ENCODE measurements around the gene MRPL44.

MRPL44 gene

GRCh38 chr2:223970343-223971128, 13.3 kb downstream of the MRPL44 start:
- DNase-seq: peak; percentile 64 to 84 (median 74)
- Histone ChIP-seq H3K4me3 (ENCODE audit: control insufficient read depth in 1 of 7, extremely low read depth in 1 of 7, insufficient read depth in 4 of 7, low read depth in 2 of 7, low read length in 6 of 7) (no peak overlapping the region), H3K27me3 (replicated peaks in 2 of 5; ENCODE audit: control insufficient read depth in 4 of 5, insufficient read depth in 5 of 5, low read length in 4 of 5) (no peaks in the 10 kb centered on the region), H3K36me3 (ENCODE audit: control insufficient read depth in 4 of 4, insufficient read depth in 4 of 4, low read length in 3 of 4) (peaks cover 4 to 22% (median 7%) of the 10 kb centered on the region in 4 experiments), H3K9me3 (ENCODE audit: control extremely low read depth in 1 of 5, control insufficient read depth in 4 of 5, insufficient read depth in 2 of 5, low read depth in 1 of 5, low read length in 4 of 5) (no peaks in the 10 kb centered on the region), H3K4me1 (ENCODE audit: control extremely low read depth in 1 of 4, control insufficient read depth in 4 of 4, insufficient read depth in 4 of 4, low read length in 3 of 4) (no peaks in the 10 kb centered on the region), H3K27ac (ENCODE audit: insufficient read depth in 1 of 2, low read depth in 1 of 2, low read length in 2 of 2, poor library complexity in 1 of 2, severe bottlenecking in 2 of 2) (no peak overlapping the region)
- POLR2A ChIA-PET: interaction anchor here (1.3 kb wide), 1 partner anchor 314 kb away, joined by 3 read pairs; no protein-coding TSS in a partner anchor
- CTCF ChIA-PET: interaction anchor here (0.6 to 9.1 kb wide), 37 partner anchors 7 to 681 kb away, joined by 3 to 144 read pairs (median 4); partner anchors contain the start of gene MRPL44
- 82% methylated on average over 5 of the region's 8 CpGs for WGBS (ENCODE audit: insufficient coverage)

- CTCF ChIA-PET: interaction anchor here (0.7 to 9.1 kb wide), 11 partner anchors 9 to 471 kb away, joined by 3 to 144 read pairs (median 10); no protein-coding TSS in a partner anchor
- POLR2A ChIA-PET: interaction anchor here (1.3 kb wide), 1 partner anchor 313 kb away, joined by 3 read pairs; no protein-coding TSS in a partner anchor
- H3K27me3 ChIP-seq (replicated peaks in 2 of 5; ENCODE audit: control insufficient read depth in 4 of 5, insufficient read depth in 5 of 5, low read length in 4 of 5): no peaks in the 10 kb centered on the region
These were observed 14.5 kb downstream of the MRPL44 start for GRCh38 chr2:223971731-223972130.

GRCh38 chr2:223972656-223973102, 15.4 kb downstream of the MRPL44 start:
- H3K9me3 ChIP-seq (ENCODE audit: control extremely low read depth in 1 of 5, control insufficient read depth in 4 of 5, insufficient read depth in 2 of 5, low read depth in 1 of 5, low read length in 4 of 5): no peaks in the 10 kb centered on the region
- POLR2A ChIA-PET: no interaction called here
- H3K36me3 ChIP-seq (ENCODE audit: control insufficient read depth in 4 of 4, insufficient read depth in 4 of 4, low read length in 3 of 4): peaks cover 4 to 6% (median 5%) of the 10 kb centered on the region in 4 experiments
- 96% methylated on average over 3 of the region's 7 CpGs for WGBS (ENCODE audit: insufficient coverage)
- CTCF ChIA-PET: interaction anchor here (0.8 to 9.1 kb wide), 3 partner anchors 9 to 313 kb away, joined by 5 to 144 read pairs (median 7); no protein-coding TSS in a partner anchor
- no peaks in the 10 kb centered on the region for H3K4me1 ChIP-seq (ENCODE audit: control extremely low read depth in 1 of 4, control insufficient read depth in 4 of 4, insufficient read depth in 4 of 4, low read length in 3 of 4)
- H3K27me3 ChIP-seq (replicated peaks in 2 of 5; ENCODE audit: control insufficient read depth in 4 of 5, insufficient read depth in 5 of 5, low read length in 4 of 5): no peaks in the 10 kb centered on the region
- H3K27ac ChIP-seq (ENCODE audit: insufficient read depth in 1 of 2, low read depth in 1 of 2, low read length in 2 of 2, poor library complexity in 1 of 2, severe bottlenecking in 2 of 2): no peak overlapping the region
- H3K4me3 ChIP-seq (ENCODE audit: control insufficient read depth in 1 of 7, extremely low read depth in 1 of 7, insufficient read depth in 4 of 7, low read depth in 2 of 7, low read length in 6 of 7): no peak overlapping the region
- no peak for DNase-seq

More at GRCh38 chr2:223971731-223972130, 14.5 kb downstream of the MRPL44 start:
- no peaks in the 10 kb centered on the region for H3K9me3 ChIP-seq (ENCODE audit: control extremely low read depth in 1 of 5, control insufficient read depth in 4 of 5, insufficient read depth in 2 of 5, low read depth in 1 of 5, low read length in 4 of 5)
- no peak overlapping the region for H3K4me3 ChIP-seq (ENCODE audit: control insufficient read depth in 1 of 7, extremely low read depth in 1 of 7, insufficient read depth in 4 of 7, low read depth in 2 of 7, low read length in 6 of 7)
- no peak overlapping the region for H3K27ac ChIP-seq (ENCODE audit: insufficient read depth in 1 of 2, low read depth in 1 of 2, low read length in 2 of 2, poor library complexity in 1 of 2, severe bottlenecking in 2 of 2)
- peaks cover 4 to 16% (median 7%) of the 10 kb centered on the region in 4 experiments for H3K36me3 ChIP-seq (ENCODE audit: control insufficient read depth in 4 of 4, insufficient read depth in 4 of 4, low read length in 3 of 4)
- no peak for DNase-seq
- H3K4me1 ChIP-seq (ENCODE audit: control extremely low read depth in 1 of 4, control insufficient read depth in 4 of 4, insufficient read depth in 4 of 4, low read length in 3 of 4): no peaks in the 10 kb centered on the region
- WGBS (ENCODE audit: insufficient coverage): no CpG with 5 or more reads among the region's 5 CpGs

- POLR2A ChIA-PET: no interaction called here
- no peak for DNase-seq
- Histone ChIP-seq H3K27me3 (replicated peaks in 2 of 5; ENCODE audit: control insufficient read depth in 4 of 5, insufficient read depth in 5 of 5, low read length in 4 of 5) (no peaks in the 10 kb centered on the region), H3K4me1 (ENCODE audit: control extremely low read depth in 1 of 4, control insufficient read depth in 4 of 4, insufficient read depth in 4 of 4, low read length in 3 of 4) (no peaks in the 10 kb centered on the region), H3K36me3 (ENCODE audit: control insufficient read depth in 4 of 4, insufficient read depth in 4 of 4, low read length in 3 of 4) (peaks cover 0 to 5% (median 0%) of the 10 kb centered on the region in 4 experiments), H3K27ac (ENCODE audit: insufficient read depth in 1 of 2, low read depth in 1 of 2, low read length in 2 of 2, poor library complexity in 1 of 2, severe bottlenecking in 2 of 2) (no peak overlapping the region), H3K9me3 (ENCODE audit: control extremely low read depth in 1 of 5, control insufficient read depth in 4 of 5, insufficient read depth in 2 of 5, low read depth in 1 of 5, low read length in 4 of 5) (no peaks in the 10 kb centered on the region), H3K4me3 (ENCODE audit: control insufficient read depth in 1 of 7, extremely low read depth in 1 of 7, insufficient read depth in 4 of 7, low read depth in 2 of 7, low read length in 6 of 7) (no peak overlapping the region)
- CTCF ChIA-PET: interaction anchor here (0.6 to 1.8 kb wide), 3 partner anchors 17 to 939 kb away, joined by 3 to 7 read pairs (median 3); no protein-coding TSS in a partner anchor
- WGBS (ENCODE audit: insufficient coverage): 100% methylated on average over 3 of the region's 3 CpGs
These were observed 16.3 kb downstream of the MRPL44 start for GRCh38 chr2:223973606-223974005.

- 100% methylated on average over 2 of the region's 3 CpGs for WGBS (ENCODE audit: insufficient coverage)
These were observed 19.5 kb downstream of the MRPL44 start for GRCh38 chr2:223976635-223977226.

GRCh38 chr2:223978451-223978850, 21.2 kb downstream of the MRPL44 start:
- no peaks in the 10 kb centered on the region for H3K4me1 ChIP-seq (ENCODE audit: control extremely low read depth in 1 of 4, control insufficient read depth in 4 of 4, insufficient read depth in 4 of 4, low read length in 3 of 4)
- DNase-seq: no peak
- H3K27me3 ChIP-seq (replicated peaks in 2 of 5; ENCODE audit: control insufficient read depth in 4 of 5, insufficient read depth in 5 of 5, low read length in 4 of 5): no peaks in the 10 kb centered on the region
- peaks cover 0 to 16% (median 1%) of the 10 kb centered on the region in 4 experiments for H3K36me3 ChIP-seq (ENCODE audit: control insufficient read depth in 4 of 4, insufficient read depth in 4 of 4, low read length in 3 of 4)
- WGBS (ENCODE audit: insufficient coverage): 98% methylated on average over 3 of the region's 4 CpGs
- no peaks in the 10 kb centered on the region for H3K9me3 ChIP-seq (ENCODE audit: control extremely low read depth in 1 of 5, control insufficient read depth in 4 of 5, insufficient read depth in 2 of 5, low read depth in 1 of 5, low read length in 4 of 5)
- ChIA-PET POLR2A (no interaction called here), CTCF (interaction anchor here (0.7 to 1.6 kb wide), 6 partner anchors 9 to 391 kb away, joined by 3 to 5 read pairs (median 3); no protein-coding TSS in a partner anchor)
- H3K27ac ChIP-seq (ENCODE audit: insufficient read depth in 1 of 2, low read depth in 1 of 2, low read length in 2 of 2, poor library complexity in 1 of 2, severe bottlenecking in 2 of 2): no peak overlapping the region
- no peak overlapping the region for H3K4me3 ChIP-seq (ENCODE audit: control insufficient read depth in 1 of 7, extremely low read depth in 1 of 7, insufficient read depth in 4 of 7, low read depth in 2 of 7, low read length in 6 of 7)

More at GRCh38 chr2:223976635-223977226, 19.5 kb downstream of the MRPL44 start:
- H3K27me3 ChIP-seq (replicated peaks in 2 of 5; ENCODE audit: control insufficient read depth in 4 of 5, insufficient read depth in 5 of 5, low read length in 4 of 5): no peaks in the 10 kb centered on the region
- no peaks in the 10 kb centered on the region for H3K4me1 ChIP-seq (ENCODE audit: control extremely low read depth in 1 of 4, control insufficient read depth in 4 of 4, insufficient read depth in 4 of 4, low read length in 3 of 4)
- H3K9me3 ChIP-seq (ENCODE audit: control extremely low read depth in 1 of 5, control insufficient read depth in 4 of 5, insufficient read depth in 2 of 5, low read depth in 1 of 5, low read length in 4 of 5): no peaks in the 10 kb centered on the region
- H3K36me3 ChIP-seq (ENCODE audit: control insufficient read depth in 4 of 4, insufficient read depth in 4 of 4, low read length in 3 of 4): peaks cover 0 to 11% (median 1%) of the 10 kb centered on the region in 4 experiments
- no peak overlapping the region for H3K27ac ChIP-seq (ENCODE audit: insufficient read depth in 1 of 2, low read depth in 1 of 2, low read length in 2 of 2, poor library complexity in 1 of 2, severe bottlenecking in 2 of 2)
- no peak overlapping the region for H3K4me3 ChIP-seq (ENCODE audit: control insufficient read depth in 1 of 7, extremely low read depth in 1 of 7, insufficient read depth in 4 of 7, low read depth in 2 of 7, low read length in 6 of 7)
- CTCF ChIA-PET: interaction anchor here (1.0 to 1.6 kb wide), 3 partner anchors 16 to 310 kb away, joined by 3 to 4 read pairs (median 3); no protein-coding TSS in a partner anchor
- POLR2A ChIA-PET: no interaction called here
- no peak for DNase-seq
